HepG2 (cell line): ENCODE results near the gene MED13L. TPM values are rescaled to one million over a fixed set of nuclear protein-coding genes. Genes with fewer than 3 reads are reported as not detected.

ENCODE experiments used
- ATAC-seq: fragments of 200-7000 bp; cut with Tn5 transposase; 3 replicates; pipeline ENCODE4 v1.9.1; 2020; ENCODE audit warnings: mild to moderate bottlenecking, moderate library complexity
- BruUV-seq: library from RNA; stranded (reverse); fragments of 400-500 nt; replicated peaks from 2 replicates; lab custom pipeline; 2021; lab: Mats Ljungman, UMichigan
- CTCF ChIA-PET: fragments of 300-600 bp; formaldehyde crosslinking; extraction: SDS; loops from one replicate; lab custom pipeline; 2021; ENCODE audit warnings: low total read pairs, inconsistent platforms, low intra/inter-chr PET ratio; lab: Yijun Ruan, JAX
- POLR2A ChIA-PET: fragments of 350-600 bp; sonication (Branson Sonifier 250); formaldehyde crosslinking; loops from one replicate; lab custom pipeline; 2020; ENCODE audit warnings: antibody characterized with exemption, inconsistent platforms; lab: Yijun Ruan, JAX
- DNase-seq: peaks from one replicate; pipeline ENCODE4 v3.0.0-alpha.2; 2015; ENCODE audit warnings: low spot score
- FAIRE-seq: peaks from 3 replicates; lab custom pipeline; 2011; peaks lifted over from hg19 to GRCh38; lab: Jason Lieb, UNC
- H2AFZ ChIP-seq: one replicate; pipeline ENCODE4 v1.6.1; 2011; ENCODE audit warnings: low read length, inconsistent platforms
- H3K27ac ChIP-seq: fragments of 300-600 bp; 3 replicates; pipeline ENCODE4 v1.8.0; 2011; ENCODE audit warnings: mixed run types, mild to moderate bottlenecking, mixed read lengths, low read length, inconsistent platforms; ENCODE audit not compliant: insufficient read depth; ENCODE audit errors: extremely low read length
- H3K27me3 ChIP-seq, 2 experiments: fragments of 200-600 bp in 1 of 2; 2 replicates in 1 of 2; 3 replicates in 1 of 2; pipeline versions ENCODE4 v1.6.0 to v1.8.0; 2011; ENCODE audit warnings: low read length in 2 of 2, mild to moderate bottlenecking in 2 of 2, moderate library complexity in 2 of 2, inconsistent platforms in 1 of 2; ENCODE audit not compliant: insufficient read depth in 2 of 2, control insufficient read depth in 1 of 2
- H3K36me3 ChIP-seq, 2 experiments: fragments of 200-600 bp in 1 of 2; replicated peaks in 1 of 2; 2 replicates in 1 of 2; 3 replicates in 1 of 2; pipeline versions ENCODE4 v1.5.1 to v1.8.0; 2011; ENCODE audit warnings: low read length in 2 of 2, inconsistent platforms in 1 of 2; ENCODE audit not compliant: insufficient read depth in 2 of 2, control insufficient read depth in 1 of 2
- H3K4me1 ChIP-seq: 2 replicates; pipeline ENCODE4 v1.5.1; 2012; ENCODE audit warnings: low read length, inconsistent platforms; ENCODE audit not compliant: insufficient read depth
- H3K4me2 ChIP-seq: 2 replicates; pipeline ENCODE4 v1.6.0; 2011; ENCODE audit warnings: low read depth, low read length, inconsistent platforms
- H3K4me3 ChIP-seq, 3 experiments: fragments of 200-600 bp in 1 of 3; sonication (generic), shearing (Covaris generic) in 1 of 3; replicated peaks in 1 of 3; 2 replicates each; pipeline ENCODE4 v1.5.1; 2011 to 2016; ENCODE audit warnings: low read length in 3 of 3, inconsistent platforms in 2 of 3, low read depth in 2 of 3, mild to moderate bottlenecking in 2 of 3, control low read depth in 1 of 3, mixed read lengths in 1 of 3; ENCODE audit not compliant: insufficient read depth in 1 of 3
- H3K79me2 ChIP-seq: one replicate; pipeline ENCODE4 v1.6.1; 2011; ENCODE audit warnings: low read length, inconsistent platforms; ENCODE audit not compliant: insufficient read depth
- H3K9ac ChIP-seq: 2 replicates; pipeline ENCODE4 v1.6.0; 2011; ENCODE audit warnings: mild to moderate bottlenecking, low read depth, low read length, inconsistent platforms; ENCODE audit not compliant: insufficient read depth
- H3K9me3 ChIP-seq: 2 replicates; pipeline ENCODE4 v1.5.1; 2012; ENCODE audit warnings: mild to moderate bottlenecking, low read length
- H4K20me1 ChIP-seq: 2 replicates; pipeline ENCODE4 v1.6.0; 2011; ENCODE audit warnings: inconsistent platforms, mild to moderate bottlenecking, low read length, moderate library complexity; ENCODE audit not compliant: insufficient read depth
- DNMT3B ChIP-seq: conservative IDR thresholded peaks from 2 replicates; pipeline ENCODE4 v1.6.1; 2016; ENCODE audit warnings: missing biosample characterization, control low read depth
- FOXP1 ChIP-seq, 2 experiments: fragments of 450-650 bp in 1 of 2; IDR thresholded peaks; 2 replicates each; pipeline ENCODE4 v1.6.1; 2017 to 2018; ENCODE audit warnings: antibody characterized with exemption in 1 of 2
- GATAD1 ChIP-seq: IDR thresholded peaks from 2 replicates; pipeline ENCODE4 v1.6.1; 2016; ENCODE audit warnings: missing genetic modification reagents, missing compliant biosample characterization
- HDAC1 ChIP-seq: sonication (generic); formaldehyde crosslinking; IDR thresholded peaks from 2 replicates; pipeline ENCODE4 v1.5.1; 2020; ENCODE audit warnings: mild to moderate bottlenecking, missing genetic modification reagents
- HNF4G ChIP-seq, 2 experiments: sonication (generic) in 1 of 2; formaldehyde crosslinking in 1 of 2; IDR thresholded peaks; 2 replicates each; pipeline versions ENCODE4 v1.4.0 to v1.6.1; 2011 to 2020; ENCODE audit warnings: borderline replicate concordance in 2 of 2, low read depth in 2 of 2, mild to moderate bottlenecking in 2 of 2, low read length in 1 of 2, missing genetic modification reagents in 1 of 2, moderate library complexity in 1 of 2
- NKX3-1 ChIP-seq: sonication (generic); formaldehyde crosslinking; IDR thresholded peaks from 2 replicates; pipeline ENCODE4 v1.5.0; 2020; ENCODE audit warnings: missing genetic modification reagents
- POLR2A ChIP-seq, 2 experiments: IDR thresholded peaks; 2 replicates each; pipeline ENCODE4 v1.6.1; 2011; ENCODE audit warnings: low read depth in 2 of 2, low read length in 2 of 2, mild to moderate bottlenecking in 1 of 2, moderate library complexity in 1 of 2; ENCODE audit not compliant: insufficient read depth in 1 of 2
- RBM39 ChIP-seq: fragments of 200-400 bp; formaldehyde crosslinking; IDR thresholded peaks from one replicate; pipeline ENCODE4 v1.6.1; 2018; ENCODE audit warnings: antibody characterized with exemption, mild to moderate bottlenecking, low read depth, low read length; ENCODE audit not compliant: poor library complexity, severe bottlenecking
- ZMAT3 ChIP-seq: sonication (generic); formaldehyde crosslinking; conservative IDR thresholded peaks from 2 replicates; pipeline ENCODE4 v1.7.0; 2021; ENCODE audit warnings: missing genetic modification reagents
- ZMYM4 ChIP-seq: sonication (generic); formaldehyde crosslinking; IDR thresholded peaks from 2 replicates; pipeline ENCODE4 v1.8.1; 2023; ENCODE audit warnings: mild to moderate bottlenecking, missing genetic modification reagents
- WGBS: methylation state at CpG from one replicate; pipeline ENCODE4 v1.1.6; 2017; ENCODE audit warnings: low lambda C conversion rate; 5-methylcytosine and 5-hydroxymethylcytosine counted together
- in situ Hi-C: cut with HindIII; loops from 2 replicates; pipeline ENCODE4 v1.10.0; 2017; ENCODE audit warnings: low pct_unique_long_range_greater_than_20kb; ENCODE audit not compliant: extremely low pct_ligation_motif_present
- intact Hi-C: fragments of 100-400 bp; cut with micrococcal nuclease; formaldehyde crosslinking; loops from one replicate; pipeline ENCODE4 v1.10.0; 2022; ENCODE audit not compliant: unreplicated experiment
- polyA plus RNA-seq, 8 experiments: library from polyadenylated mRNA; depleted of rRNA in 3 of 8; stranded (reverse) in 7 of 8; unstranded in 1 of 8; fragments of >200 nt; fragmentation: Illumina TruSeq in 4 of 8; extraction: Trizol in 4 of 8; gene quantifications; 2 replicates each; pipeline versions ENCODE4 v1.2.1 to v1.2.3, GENCODE V29; 2011 to 2016; ENCODE audit warnings: low read depth in 4 of 8, missing spikeins in 1 of 8, mixed read lengths in 1 of 8; ENCODE audit not compliant: insufficient read depth in 1 of 8
- total RNA-seq, 5 experiments: library from RNA; depleted of rRNA; stranded (reverse); fragments of >200 nt; fragmentation: Illumina TruSeq; extraction: Trizol; gene quantifications; 2 replicates each; pipeline ENCODE4 v1.2.3, GENCODE V29; 2016; ENCODE audit warnings: low read depth in 1 of 5
- TF ChIP-seq, protein P1 (sequence below): IDR thresholded peaks from 2 replicates; pipeline ENCODE4 v1.4.0; 2020; ENCODE audit warnings: mild to moderate bottlenecking, missing genetic modification reagents
- TF ChIP-seq, protein P2 (sequence below): sonication (generic); formaldehyde crosslinking; conservative IDR thresholded peaks from 2 replicates; pipeline ENCODE4 v1.4.0; 2020; ENCODE audit warnings: missing genetic modification reagents
- TF ChIP-seq, protein P3 (sequence below): IDR thresholded peaks from 2 replicates; pipeline ENCODE4 v1.6.1; 2012; ENCODE audit warnings: inconsistent platforms
- TF ChIP-seq, protein P4 (sequence below): sonication (generic); formaldehyde crosslinking; IDR thresholded peaks from 2 replicates; pipeline ENCODE4 v1.4.0; 2020; ENCODE audit warnings: missing genetic modification reagents

MED13L gene
- total and polyA plus RNA-seq, 2 of the 13 experiments (the other 11 are each of a cell fraction or from before 2014, with no cell fraction given): 24.8 to 38.9 TPM

DNA sequence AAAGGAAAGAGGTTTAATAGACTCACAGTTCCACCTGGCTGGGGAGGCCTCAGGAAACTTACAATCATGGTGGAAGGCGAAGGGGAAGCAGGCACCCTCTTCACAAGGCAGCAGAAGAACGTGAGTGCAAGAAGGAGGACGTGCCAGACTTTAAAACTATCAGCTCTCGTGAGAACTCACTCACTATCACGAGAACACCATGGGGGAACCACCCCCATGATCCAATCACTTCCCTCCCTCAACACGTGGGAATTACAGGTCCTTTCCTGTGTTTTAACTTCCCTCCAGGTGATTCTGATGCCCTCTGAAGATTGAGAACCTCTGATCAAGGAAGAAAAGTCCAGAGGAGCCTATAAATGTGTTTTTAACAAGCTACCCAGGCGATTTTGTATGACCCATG lies 358.7 kb downstream of the MED13L start:
- Histone ChIP-seq H3K4me1 (peaks cover 20% of the 10 kb centered on the region), H4K20me1 (no peaks in the 10 kb centered on the region), H2AFZ (peak overlapping the region; percentile 59), H3K9ac (peak overlapping the region; percentile 57; the same call in 1 of the 2 replicates), H3K4me2 (peak overlapping the region; percentile 69), H3K79me2 (no peaks in the 10 kb centered on the region), H3K9me3 (peaks cover 8% of the 10 kb centered on the region), H3K4me3 (peak overlapping the region; percentile 35 to 47 (median 41); a peak in 3 of 6 replicates), H3K36me3 (no peaks in the 10 kb centered on the region), H3K27me3 (0 out of 5 replicates have a peak, but pooled peaks cover 0 to 4% of the 10 kb centered on the region in 2 experiments), H3K27ac (no peak overlapping the region)
- no TSS peak for BruUV-seq
- DNase-seq (peak; percentile 25), ATAC-seq (no peak), FAIRE-seq (no peak)
- in situ Hi-C loops (loop anchor here (25.0 kb wide), 2 partner anchors 1256 to 1931 kb away; no protein-coding TSS in a partner anchor), intact Hi-C loops (loop anchor here (5.0 kb wide), 1 partner anchor 1256 kb away; no protein-coding TSS in a partner anchor)
- WGBS: 6% methylated on average over 6 of the region's 7 CpGs
- ChIA-PET POLR2A (interaction anchor here (0.7 to 1.5 kb wide), 5 partner anchors 9 to 1293 kb away, joined by 3 to 4 read pairs (median 4); no protein-coding TSS in a partner anchor), CTCF (no interaction called here)
- TF ChIP-seq HDAC1 (CRISPR knock-in tag): no peak
- TF ChIP-seq ZMYM4 (CRISPR knock-in tag): peak; percentile 65
- TF ChIP-seq RBM39: no peak
- TF ChIP-seq HNF4G (IDR thresholded peaks at IDR 0.05; ENCODE audit: borderline replicate concordance, low read depth, low read length): no peak
- TF ChIP-seq HNF4G (CRISPR knock-in tag; IDR thresholded peaks at IDR 0.05; ENCODE audit: borderline replicate concordance, low read depth): no peak
- TF ChIP-seq NKX3-1 (CRISPR knock-in tag): no peak
- no peak for TF ChIP-seq ZMAT3 (CRISPR knock-in tag)
- no peak for TF ChIP-seq GATAD1 (CRISPR knock-in tag)
- TF ChIP-seq, protein P1, sequence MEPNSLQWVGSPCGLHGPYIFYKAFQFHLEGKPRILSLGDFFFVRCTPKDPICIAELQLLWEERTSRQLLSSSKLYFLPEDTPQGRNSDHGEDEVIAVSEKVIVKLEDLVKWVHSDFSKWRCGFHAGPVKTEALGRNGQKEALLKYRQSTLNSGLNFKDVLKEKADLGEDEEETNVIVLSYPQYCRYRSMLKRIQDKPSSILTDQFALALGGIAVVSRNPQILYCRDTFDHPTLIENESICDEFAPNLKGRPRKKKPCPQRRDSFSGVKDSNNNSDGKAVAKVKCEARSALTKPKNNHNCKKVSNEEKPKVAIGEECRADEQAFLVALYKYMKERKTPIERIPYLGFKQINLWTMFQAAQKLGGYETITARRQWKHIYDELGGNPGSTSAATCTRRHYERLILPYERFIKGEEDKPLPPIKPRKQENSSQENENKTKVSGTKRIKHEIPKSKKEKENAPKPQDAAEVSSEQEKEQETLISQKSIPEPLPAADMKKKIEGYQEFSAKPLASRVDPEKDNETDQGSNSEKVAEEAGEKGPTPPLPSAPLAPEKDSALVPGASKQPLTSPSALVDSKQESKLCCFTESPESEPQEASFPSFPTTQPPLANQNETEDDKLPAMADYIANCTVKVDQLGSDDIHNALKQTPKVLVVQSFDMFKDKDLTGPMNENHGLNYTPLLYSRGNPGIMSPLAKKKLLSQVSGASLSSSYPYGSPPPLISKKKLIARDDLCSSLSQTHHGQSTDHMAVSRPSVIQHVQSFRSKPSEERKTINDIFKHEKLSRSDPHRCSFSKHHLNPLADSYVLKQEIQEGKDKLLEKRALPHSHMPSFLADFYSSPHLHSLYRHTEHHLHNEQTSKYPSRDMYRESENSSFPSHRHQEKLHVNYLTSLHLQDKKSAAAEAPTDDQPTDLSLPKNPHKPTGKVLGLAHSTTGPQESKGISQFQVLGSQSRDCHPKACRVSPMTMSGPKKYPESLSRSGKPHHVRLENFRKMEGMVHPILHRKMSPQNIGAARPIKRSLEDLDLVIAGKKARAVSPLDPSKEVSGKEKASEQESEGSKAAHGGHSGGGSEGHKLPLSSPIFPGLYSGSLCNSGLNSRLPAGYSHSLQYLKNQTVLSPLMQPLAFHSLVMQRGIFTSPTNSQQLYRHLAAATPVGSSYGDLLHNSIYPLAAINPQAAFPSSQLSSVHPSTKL (CRISPR knock-in tag): no peak
- TF ChIP-seq, protein P2, sequence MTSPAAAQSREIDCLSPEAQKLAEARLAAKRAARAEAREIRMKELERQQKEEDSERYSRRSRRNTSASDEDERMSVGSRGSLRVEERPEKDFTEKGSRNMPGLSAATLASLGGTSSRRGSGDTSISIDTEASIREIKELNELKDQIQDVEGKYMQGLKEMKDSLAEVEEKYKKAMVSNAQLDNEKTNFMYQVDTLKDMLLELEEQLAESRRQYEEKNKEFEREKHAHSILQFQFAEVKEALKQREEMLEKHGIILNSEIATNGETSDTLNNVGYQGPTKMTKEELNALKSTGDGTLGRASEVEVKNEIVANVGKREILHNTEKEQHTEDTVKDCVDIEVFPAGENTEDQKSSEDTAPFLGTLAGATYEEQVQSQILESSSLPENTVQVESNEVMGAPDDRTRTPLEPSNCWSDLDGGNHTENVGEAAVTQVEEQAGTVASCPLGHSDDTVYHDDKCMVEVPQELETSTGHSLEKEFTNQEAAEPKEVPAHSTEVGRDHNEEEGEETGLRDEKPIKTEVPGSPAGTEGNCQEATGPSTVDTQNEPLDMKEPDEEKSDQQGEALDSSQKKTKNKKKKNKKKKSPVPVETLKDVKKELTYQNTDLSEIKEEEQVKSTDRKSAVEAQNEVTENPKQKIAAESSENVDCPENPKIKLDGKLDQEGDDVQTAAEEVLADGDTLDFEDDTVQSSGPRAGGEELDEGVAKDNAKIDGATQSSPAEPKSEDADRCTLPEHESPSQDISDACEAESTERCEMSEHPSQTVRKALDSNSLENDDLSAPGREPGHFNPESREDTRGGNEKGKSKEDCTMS (CRISPR knock-in tag): no peak
- peak in 1 of 2 experiments; percentile 60; a peak in 2 of 4 replicates for TF ChIP-seq POLR2A (IDR thresholded peaks at IDR 0.05; ENCODE audit: insufficient read depth in 1 of 2, low read depth in 2 of 2, low read length in 2 of 2)
- TF ChIP-seq, protein P3, sequence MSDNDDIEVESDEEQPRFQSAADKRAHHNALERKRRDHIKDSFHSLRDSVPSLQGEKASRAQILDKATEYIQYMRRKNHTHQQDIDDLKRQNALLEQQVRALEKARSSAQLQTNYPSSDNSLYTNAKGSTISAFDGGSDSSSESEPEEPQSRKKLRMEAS: peak; percentile 49; the same call in 1 of the 2 replicates
- TF ChIP-seq, protein P4, sequence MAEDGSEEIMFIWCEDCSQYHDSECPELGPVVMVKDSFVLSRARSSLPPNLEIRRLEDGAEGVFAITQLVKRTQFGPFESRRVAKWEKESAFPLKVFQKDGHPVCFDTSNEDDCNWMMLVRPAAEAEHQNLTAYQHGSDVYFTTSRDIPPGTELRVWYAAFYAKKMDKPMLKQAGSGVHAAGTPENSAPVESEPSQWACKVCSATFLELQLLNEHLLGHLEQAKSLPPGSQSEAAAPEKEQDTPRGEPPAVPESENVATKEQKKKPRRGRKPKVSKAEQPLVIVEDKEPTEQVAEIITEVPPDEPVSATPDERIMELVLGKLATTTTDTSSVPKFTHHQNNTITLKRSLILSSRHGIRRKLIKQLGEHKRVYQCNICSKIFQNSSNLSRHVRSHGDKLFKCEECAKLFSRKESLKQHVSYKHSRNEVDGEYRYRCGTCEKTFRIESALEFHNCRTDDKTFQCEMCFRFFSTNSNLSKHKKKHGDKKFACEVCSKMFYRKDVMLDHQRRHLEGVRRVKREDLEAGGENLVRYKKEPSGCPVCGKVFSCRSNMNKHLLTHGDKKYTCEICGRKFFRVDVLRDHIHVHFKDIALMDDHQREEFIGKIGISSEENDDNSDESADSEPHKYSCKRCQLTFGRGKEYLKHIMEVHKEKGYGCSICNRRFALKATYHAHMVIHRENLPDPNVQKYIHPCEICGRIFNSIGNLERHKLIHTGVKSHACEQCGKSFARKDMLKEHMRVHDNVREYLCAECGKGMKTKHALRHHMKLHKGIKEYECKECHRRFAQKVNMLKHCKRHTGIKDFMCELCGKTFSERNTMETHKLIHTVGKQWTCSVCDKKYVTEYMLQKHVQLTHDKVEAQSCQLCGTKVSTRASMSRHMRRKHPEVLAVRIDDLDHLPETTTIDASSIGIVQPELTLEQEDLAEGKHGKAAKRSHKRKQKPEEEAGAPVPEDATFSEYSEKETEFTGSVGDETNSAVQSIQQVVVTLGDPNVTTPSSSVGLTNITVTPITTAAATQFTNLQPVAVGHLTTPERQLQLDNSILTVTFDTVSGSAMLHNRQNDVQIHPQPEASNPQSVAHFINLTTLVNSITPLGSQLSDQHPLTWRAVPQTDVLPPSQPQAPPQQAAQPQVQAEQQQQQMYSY (CRISPR knock-in tag): no peak
- no peak for TF ChIP-seq FOXP1 (IDR thresholded peaks at IDR 0.05)
- no peak for TF ChIP-seq FOXP1 (CRISPR knock-in tag; IDR thresholded peaks at IDR 0.05)
- no peak for TF ChIP-seq DNMT3B (CRISPR knock-in tag)
